ENCODE results near the gene NUBP2.
A peak's percentile ranks its signal among the peaks of the same experiment; 100 is the strongest.

NUBP2 gene

DNA sequence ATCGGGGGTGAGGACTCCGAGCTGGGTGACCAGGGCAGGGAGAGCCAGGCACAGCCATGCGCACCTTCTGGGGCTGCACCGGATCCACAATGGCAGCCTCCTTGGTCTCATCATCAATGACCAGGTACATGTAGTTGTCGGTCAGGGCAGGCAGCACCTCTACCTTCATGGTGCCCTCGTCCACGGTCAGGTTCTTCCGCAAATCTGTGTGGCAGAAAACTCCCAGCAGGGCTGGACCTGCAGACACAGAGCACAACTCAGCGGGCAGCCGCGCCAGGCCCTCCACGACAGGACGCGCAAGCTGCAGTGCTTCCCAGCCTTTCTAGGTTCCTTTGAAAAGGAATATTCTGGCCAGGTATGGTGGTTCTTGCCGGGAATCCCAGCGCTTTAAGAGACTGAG lies 40.0 kb downstream of the NUBP2 start:
- DNase-seq (ENCODE audit: low read depth), result no peak
- H3K4me3 ChIP-seq (ENCODE audit: low read depth, low read length), result no peak overlapping the region
- TF ChIP-seq, protein P1, sequence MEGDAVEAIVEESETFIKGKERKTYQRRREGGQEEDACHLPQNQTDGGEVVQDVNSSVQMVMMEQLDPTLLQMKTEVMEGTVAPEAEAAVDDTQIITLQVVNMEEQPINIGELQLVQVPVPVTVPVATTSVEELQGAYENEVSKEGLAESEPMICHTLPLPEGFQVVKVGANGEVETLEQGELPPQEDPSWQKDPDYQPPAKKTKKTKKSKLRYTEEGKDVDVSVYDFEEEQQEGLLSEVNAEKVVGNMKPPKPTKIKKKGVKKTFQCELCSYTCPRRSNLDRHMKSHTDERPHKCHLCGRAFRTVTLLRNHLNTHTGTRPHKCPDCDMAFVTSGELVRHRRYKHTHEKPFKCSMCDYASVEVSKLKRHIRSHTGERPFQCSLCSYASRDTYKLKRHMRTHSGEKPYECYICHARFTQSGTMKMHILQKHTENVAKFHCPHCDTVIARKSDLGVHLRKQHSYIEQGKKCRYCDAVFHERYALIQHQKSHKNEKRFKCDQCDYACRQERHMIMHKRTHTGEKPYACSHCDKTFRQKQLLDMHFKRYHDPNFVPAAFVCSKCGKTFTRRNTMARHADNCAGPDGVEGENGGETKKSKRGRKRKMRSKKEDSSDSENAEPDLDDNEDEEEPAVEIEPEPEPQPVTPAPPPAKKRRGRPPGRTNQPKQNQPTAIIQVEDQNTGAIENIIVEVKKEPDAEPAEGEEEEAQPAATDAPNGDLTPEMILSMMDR (IDR thresholded peaks at IDR 0.05; ENCODE audit: insufficient read depth, low read depth, low read length, missing control alignments), result no peak

DNA sequence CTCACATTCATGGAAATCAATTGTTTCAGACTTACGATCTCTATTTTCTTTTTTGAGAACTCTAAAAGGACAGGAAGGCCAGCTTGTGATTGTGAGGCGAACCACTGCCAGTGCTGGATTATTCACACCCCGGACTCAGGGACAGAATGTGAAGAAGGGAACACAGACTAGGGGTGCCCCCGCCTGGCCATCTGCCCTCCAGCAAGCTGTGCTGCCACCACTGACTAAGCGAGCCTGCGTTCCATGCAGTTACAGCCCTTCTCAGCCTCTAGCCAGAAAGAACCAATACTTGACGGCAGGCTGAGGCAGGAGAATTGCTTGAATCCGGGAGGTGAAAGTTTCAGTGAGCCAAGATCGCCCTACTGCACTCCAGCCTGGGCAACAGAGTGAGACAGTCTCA lies 41.1 kb downstream of the NUBP2 start:
- H3K4me3 ChIP-seq (ENCODE audit: low read depth, low read length), result no peak overlapping the region
- TF ChIP-seq, protein P1 (IDR thresholded peaks at IDR 0.05; ENCODE audit: insufficient read depth, low read depth, low read length, missing control alignments), result peak; percentile 60
- peak; percentile 83 for DNase-seq (ENCODE audit: low read depth)

DNA sequence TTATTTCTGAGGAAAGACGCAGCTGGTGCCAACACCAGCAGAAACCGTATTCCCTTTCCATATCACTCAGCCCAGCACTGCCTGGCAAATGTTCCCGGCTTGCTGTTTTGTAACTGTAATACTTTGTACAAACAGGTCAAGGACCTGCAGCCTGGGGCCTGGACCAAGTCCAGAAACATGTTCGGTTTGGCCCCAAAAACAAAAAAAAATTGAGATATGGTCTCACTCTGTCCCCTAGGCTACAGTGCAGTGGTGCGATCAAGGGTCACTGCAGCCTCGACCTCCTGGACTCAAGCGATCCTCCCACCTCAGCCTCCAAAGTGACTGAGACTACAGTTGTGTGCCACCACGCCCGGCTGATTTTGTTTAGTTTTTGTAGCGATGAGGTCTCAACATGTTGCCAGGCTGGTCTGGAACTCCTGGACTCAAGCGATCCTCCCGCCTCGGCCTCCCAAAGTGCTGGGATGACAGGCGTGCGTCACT lies 42.7 kb downstream of the NUBP2 start:
- TF ChIP-seq, protein P1 (IDR thresholded peaks at IDR 0.05; ENCODE audit: insufficient read depth, low read depth, low read length, missing control alignments), result no peak
- DNase-seq (ENCODE audit: low read depth), result no peak
- H3K4me3 ChIP-seq (ENCODE audit: low read depth, low read length), result peak overlapping the region; percentile 54

DNA sequence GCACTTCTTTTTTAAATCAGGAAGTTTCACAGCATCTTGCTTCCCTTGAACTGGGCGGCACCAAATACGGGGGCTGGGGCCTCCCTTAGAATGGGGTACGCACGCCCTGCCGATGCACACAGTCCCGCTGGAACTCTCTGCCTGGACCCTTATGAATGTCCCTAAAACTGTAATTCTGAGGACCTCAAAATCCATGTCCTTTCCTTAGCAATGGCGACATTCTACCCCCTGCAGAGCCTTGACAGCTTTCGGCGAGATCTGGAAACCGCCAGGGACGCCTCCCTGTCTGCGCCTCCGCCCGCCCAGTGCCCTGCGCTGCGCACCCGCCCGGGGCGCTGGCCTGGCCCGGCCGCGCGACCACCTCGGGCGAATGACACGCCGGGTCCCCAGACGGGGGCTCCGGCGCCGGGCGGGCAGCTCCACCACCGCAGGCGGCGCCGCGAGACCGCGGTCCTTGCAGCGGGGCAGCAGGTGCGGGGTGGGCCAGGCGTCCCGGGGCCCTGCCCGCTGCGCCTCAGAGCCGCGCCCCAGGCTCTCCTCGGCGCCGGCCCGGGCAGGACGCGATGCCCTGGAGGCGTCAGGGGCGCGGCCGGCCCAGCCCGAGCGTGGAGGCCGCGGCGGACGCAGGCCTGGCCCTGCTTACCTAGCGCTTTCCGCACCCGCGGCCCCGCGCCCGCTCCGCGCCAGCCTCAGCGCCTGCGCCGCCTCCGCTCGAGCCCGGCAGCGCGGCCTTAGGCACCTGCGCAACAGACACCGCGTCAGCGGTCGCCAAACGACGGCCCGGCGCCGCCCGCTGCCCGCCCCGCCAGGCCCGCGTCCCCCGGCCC lies 43.3 kb downstream of the NUBP2 start:
- peak; percentile 80 for DNase-seq (ENCODE audit: low read depth)
- TF ChIP-seq, protein P1 (IDR thresholded peaks at IDR 0.05; ENCODE audit: insufficient read depth, low read depth, low read length, missing control alignments), result peak; percentile 5
- H3K4me3 ChIP-seq (ENCODE audit: low read depth, low read length), result peak overlapping the region; percentile 54

DNA sequence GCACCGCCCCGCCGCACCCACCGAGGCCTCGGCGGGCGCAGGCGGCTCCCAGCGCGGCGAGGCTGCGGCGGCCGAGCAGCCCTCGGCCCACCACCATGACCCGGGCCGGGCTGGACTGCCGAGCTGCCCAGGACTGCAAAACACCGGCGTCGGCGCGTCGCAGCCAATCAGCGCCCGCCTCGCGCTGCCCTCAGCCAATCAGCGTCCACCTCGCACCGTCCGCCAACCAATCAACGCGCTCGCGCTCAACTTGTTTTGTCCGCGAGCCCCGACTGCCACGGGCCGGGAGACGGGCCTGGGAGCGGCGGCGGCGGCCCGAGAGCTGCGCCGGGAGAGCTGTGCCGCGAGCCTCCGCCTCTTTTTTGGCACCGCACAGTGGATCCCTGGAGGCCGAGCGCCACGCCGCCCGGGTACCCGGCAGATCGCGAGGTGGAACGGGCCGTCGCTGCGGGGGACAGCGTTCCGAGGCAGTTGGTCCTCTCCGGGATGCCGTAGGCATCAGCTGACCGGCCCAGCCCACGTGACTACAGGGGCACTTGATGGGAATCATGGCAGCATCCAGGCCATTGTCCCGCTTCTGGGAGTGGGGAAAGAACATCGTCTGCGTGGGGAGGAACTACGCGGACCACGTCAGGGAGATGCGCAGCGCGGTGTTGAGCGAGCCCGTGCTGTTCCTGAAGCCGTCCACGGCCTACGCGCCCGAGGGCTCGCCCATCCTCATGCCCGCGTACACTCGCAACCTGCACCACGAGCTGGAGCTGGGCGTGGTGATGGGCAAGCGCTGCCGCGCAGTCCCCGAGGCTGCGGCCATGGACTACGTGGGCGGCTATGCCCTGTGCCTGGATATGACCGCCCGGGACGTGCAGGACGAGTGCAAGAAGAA lies 44.2 kb downstream of the NUBP2 start, which contains the start of the genes FAHD1 and HAGH:
TSS of gene FAHD1 (plus strand) at position 516 of the 883 bp plus-strand sequence. CDS start at position 549, 33 bp downstream.
TSS of gene HAGH (minus strand) at position 135 of the 883 bp plus-strand sequence. CDS start at position 97, 38 bp downstream.
- DNase-seq (ENCODE audit: low read depth), result peak; percentile 95
- TF ChIP-seq, protein P1 (IDR thresholded peaks at IDR 0.05; ENCODE audit: insufficient read depth, low read depth, low read length, missing control alignments), result no peak
- H3K4me3 ChIP-seq (ENCODE audit: low read depth, low read length), result peak within 1 kb of the TSS; percentile 56

DNA sequence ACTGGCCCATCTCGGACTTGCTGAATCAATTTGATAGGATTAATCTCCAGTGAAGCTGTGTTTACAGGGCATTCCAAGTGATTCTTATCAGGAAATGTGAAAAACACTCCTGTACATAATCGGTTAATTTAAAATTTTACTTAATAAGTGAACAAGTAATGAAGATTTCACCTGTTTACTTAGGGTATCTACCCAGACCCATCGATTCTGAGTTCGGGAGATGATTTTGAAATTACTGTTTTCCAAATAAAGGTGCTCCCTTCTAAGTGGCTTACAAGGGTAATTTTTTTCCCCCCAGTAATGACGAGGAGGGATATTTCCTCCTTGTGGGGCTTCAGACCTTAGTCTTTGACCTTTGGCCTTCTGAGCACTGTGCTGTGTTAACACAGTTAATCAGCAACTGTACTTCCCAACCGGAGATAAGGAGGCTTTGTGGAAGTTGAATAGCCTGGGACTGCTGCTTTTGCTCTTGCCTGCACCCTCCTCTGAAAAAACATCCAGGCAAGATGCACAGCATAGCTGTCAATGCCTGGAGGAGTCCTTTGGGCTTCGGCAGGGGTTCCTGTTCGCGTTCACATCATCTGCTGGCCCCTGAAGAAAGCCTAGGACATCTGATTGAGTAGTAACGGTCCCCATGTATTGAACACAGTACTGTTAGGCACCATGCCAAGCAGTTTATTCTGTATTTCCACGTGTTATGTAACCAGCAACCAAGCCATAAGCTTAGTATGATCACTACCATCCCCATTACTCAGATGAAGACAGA lies 46.1 kb downstream of the NUBP2 start:
- TF ChIP-seq, protein P1 (IDR thresholded peaks at IDR 0.05; ENCODE audit: insufficient read depth, low read depth, low read length, missing control alignments), result no peak
- H3K4me3 ChIP-seq (ENCODE audit: low read depth, low read length), result no peak overlapping the region
- no peak for DNase-seq (ENCODE audit: low read depth)
